GM10266 (cell line): ENCODE data around the gene GLRA3.

ENCODE experiments used
- DNase-seq: peaks from one replicate; pipeline ENCODE4 v3.0.0; 2012; ENCODE audit errors: extremely low spot score
- TF ChIP-seq, protein P1 (sequence below): IDR thresholded peaks from 2 replicates; pipeline ENCODE4 v1.5.1; 2012; ENCODE audit warnings: mild to moderate bottlenecking, low read depth; ENCODE audit not compliant: control insufficient read depth, insufficient read depth; ENCODE audit errors: missing control alignments

The GLRA3 gene

DNA sequence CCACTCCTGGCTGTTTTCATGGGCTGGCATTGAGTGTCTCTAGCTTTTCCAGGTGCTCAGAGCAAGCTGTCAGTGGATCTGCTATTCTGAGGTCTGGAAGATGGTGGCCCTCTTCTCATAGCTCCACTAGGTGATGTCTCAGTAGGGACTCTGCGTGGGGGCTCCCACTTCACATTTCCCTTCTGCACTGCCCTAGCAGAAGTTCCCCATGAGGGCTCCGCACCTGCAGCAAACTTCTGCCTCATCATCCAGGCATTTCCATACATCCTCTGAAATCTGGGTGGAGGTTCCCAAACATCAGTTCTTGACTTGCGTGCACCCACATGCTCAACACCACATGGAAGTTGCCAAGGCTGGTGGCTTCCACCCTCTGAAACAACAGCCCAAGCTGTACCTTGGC, 13.8 kb downstream of the GLRA3 start:
- no peak for DNase-seq
- TF ChIP-seq, protein P1, sequence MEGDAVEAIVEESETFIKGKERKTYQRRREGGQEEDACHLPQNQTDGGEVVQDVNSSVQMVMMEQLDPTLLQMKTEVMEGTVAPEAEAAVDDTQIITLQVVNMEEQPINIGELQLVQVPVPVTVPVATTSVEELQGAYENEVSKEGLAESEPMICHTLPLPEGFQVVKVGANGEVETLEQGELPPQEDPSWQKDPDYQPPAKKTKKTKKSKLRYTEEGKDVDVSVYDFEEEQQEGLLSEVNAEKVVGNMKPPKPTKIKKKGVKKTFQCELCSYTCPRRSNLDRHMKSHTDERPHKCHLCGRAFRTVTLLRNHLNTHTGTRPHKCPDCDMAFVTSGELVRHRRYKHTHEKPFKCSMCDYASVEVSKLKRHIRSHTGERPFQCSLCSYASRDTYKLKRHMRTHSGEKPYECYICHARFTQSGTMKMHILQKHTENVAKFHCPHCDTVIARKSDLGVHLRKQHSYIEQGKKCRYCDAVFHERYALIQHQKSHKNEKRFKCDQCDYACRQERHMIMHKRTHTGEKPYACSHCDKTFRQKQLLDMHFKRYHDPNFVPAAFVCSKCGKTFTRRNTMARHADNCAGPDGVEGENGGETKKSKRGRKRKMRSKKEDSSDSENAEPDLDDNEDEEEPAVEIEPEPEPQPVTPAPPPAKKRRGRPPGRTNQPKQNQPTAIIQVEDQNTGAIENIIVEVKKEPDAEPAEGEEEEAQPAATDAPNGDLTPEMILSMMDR, result no peak

DNA sequence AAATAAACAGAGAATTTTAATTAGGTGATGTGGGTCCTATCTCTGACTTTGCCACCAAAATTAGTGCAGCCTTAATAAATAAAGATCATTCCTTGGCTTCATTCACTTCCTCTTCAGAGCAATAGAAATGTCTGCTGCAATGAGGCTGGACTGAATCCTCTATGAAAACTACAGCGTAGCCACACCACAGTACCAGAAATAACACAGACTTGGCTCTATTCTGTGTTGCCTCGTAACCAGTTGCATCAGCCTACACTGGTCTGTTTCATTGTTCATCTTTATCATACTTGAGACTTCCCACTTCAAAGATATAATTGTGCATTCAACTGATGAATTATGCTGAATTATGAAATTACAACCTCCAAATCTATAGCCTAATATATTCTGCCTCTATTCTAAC, 15.8 kb downstream of the GLRA3 start:
- no peak for DNase-seq
- TF ChIP-seq, protein P1, result no peak

DNA sequence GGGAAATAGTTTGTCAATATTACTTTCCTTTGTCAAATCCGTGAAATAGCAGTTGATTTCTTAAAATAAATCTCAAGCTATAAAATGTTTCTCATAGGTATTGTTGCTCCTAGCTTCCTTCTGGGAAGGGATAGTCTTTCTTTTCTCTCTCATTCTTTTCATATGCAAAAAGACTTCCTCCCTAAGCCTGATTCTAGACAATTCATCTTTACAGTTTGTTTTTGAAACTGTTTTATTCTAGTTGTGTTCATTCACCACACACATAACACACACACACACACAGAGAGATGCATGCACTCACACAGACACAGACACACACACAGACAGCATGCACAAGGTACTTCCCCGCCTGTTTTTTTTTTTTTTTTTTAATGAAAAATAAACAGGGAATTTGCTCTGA, 18.2 kb downstream of the GLRA3 start:
- TF ChIP-seq, protein P1, result no peak
- no peak for DNase-seq

DNA sequence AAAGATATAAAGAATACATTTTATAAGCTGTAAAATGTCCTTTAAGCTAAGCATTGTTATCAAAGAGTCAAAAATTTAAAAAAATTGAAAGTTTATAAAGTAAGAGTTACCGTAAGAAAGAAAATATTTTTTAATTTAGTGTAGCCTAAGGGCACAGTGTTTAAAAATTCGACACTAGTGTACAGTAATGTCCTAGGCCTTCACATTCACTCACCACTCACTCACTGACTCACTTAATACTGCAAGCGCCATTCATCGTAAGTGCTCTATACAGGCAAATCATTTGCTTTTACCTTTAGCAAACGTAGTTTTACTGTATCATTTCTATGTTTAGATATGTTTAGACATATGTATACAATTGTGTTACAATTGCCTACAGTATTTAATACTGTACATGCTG, 20.2 kb downstream of the GLRA3 start:
- no peak for DNase-seq
- TF ChIP-seq, protein P1, result no peak

DNA sequence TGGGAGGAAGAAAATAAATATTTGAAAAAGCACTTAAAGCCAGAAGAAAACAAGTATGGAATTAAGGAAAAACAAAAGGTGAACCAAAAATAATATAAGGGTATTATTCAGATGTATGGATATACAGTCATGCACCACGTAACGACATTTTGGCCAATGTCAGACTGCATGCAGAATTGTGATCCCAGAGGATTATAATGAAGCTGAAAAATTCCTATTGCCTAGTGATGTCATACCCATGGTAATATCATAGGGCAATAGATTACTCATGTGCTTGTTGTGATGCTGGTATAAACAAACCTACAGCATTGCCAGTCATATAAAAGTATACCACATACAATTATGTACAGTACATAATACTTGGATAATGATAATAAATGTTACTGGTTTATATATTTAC, 20.9 kb downstream of the GLRA3 start:
- DNase-seq, result no peak
- TF ChIP-seq, protein P1, result no peak

DNA sequence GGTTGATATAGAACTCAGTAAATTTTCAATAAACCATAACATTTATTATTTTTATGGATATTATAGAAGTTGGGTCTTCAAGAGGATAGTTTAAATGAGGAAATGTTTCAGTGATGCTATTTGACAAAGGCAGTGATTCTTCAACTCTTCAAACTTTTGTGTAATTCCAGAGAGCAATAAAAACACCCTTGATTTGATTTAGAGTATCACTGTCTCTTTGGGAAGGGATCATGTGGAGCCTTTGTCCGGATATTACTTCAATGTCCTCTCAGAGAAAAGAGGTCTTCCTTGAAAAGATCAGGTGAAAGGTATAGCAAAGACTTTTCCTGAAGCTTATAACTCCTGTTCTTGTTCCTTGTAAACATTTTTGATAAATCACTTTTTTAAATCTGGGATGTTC, 23.3 kb downstream of the GLRA3 start:
- TF ChIP-seq, protein P1, result no peak
- DNase-seq, result no peak

DNA sequence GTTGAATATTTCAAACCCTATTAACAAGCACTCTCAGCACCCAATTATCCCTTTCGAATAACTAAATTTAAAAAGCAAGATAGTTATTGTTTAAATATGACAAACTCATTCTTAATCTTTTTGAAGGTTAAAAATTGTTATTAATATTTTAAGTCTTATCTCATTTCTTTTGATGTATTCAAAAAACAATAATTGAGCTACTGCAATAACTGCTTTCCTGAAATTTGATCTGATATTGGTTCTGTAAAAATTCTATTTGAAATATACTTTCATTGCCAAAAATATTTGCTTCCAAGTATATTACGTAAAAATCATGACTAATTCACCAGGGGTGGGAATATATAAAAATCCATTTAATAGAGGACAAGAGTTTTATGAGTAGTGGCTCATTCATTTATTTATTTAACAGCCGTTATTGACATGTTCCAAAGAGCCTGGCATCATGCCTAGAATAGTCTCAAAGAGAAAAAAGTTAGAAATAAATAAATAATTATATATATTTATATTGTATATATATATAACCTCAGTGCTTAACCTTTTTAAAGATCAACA, 34.4 kb downstream of the GLRA3 start:
- DNase-seq, result no peak
- TF ChIP-seq, protein P1, result no peak
